HCT116 (cell line): ENCODE data around the gene VPS33A. TPM values are rescaled to one million over a fixed set of nuclear protein-coding genes. Genes with fewer than 3 reads are reported as not detected.

Experiments used
- ATAC-seq: fragments of 200-7000 bp; cut with Tn5 transposase; 2 replicates; pipeline ENCODE4 v1.9.1; 2020; ENCODE audit warnings: mild to moderate bottlenecking, moderate library complexity
- BruUV-seq: library from RNA; stranded (reverse); fragments of 400-500 nt; replicated peaks from 2 replicates; lab custom pipeline; 2021; lab: Mats Ljungman, UMichigan
- CTCF ChIA-PET: fragments of 300-600 bp; sonication (Branson Sonifier 250); formaldehyde crosslinking; loops from one replicate; lab custom pipeline; 2021; ENCODE audit warnings: antibody characterized with exemption; lab: Charles Lee
- POLR2A ChIA-PET: fragments of 300-600, 350-600 bp; sonication (Branson Sonifier 250); formaldehyde crosslinking; loops from one replicate; lab custom pipeline; 2021; ENCODE audit warnings: antibody characterized with exemption; lab: Charles Lee
- RAD21 ChIA-PET, 2 experiments: fragments of 300-600 bp; sonication (Branson Sonifier 250); formaldehyde crosslinking; loops; one replicate each; lab custom pipeline; 2023; ENCODE audit warnings: low total read pairs in 2 of 2; ENCODE audit not compliant: uncharacterized antibody in 2 of 2, unreplicated experiment in 2 of 2, low non-redundant PET in 1 of 2; lab: Charles Lee
- DNase-seq: peaks from one replicate; pipeline ENCODE4 v3.0.0-alpha.2; 2010; ENCODE audit warnings: low read depth, low spot score
- H2AFZ ChIP-seq: fragments of 200-600 bp; shearing (Covaris generic), sonication (generic); 2 replicates; pipeline ENCODE4 v1.6.1; 2017; ENCODE audit warnings: low read depth, mixed run types, mixed read lengths, antibody characterized with exemption, low read length; ENCODE audit not compliant: poor library complexity, severe bottlenecking
- H3K27ac ChIP-seq: 2 replicates; pipeline ENCODE4 v1.5.1; 2012; ENCODE audit warnings: low read depth, low read length
- H3K27me3 ChIP-seq: fragments of 200-600 bp; sonication (generic); 2 replicates; pipeline ENCODE4 v1.6.1; 2016; ENCODE audit warnings: mixed run types, low read length, mixed read lengths; ENCODE audit not compliant: insufficient read depth
- H3K36me3 ChIP-seq, 2 experiments: fragments of 200-500 bp in 1 of 2; fragments of 200-600 bp in 1 of 2; sonication (Bioruptor generic) in 1 of 2; sonication (generic) in 1 of 2; 2 replicates each; pipeline versions ENCODE4 v1.5.1 to v1.6.1; 2014 to 2016; ENCODE audit warnings: low read length in 2 of 2, inconsistent platforms in 1 of 2, mixed read lengths in 1 of 2, mixed run types in 1 of 2; ENCODE audit not compliant: insufficient read depth in 2 of 2, control insufficient read depth in 1 of 2
- H3K4me1 ChIP-seq, 2 experiments: fragments of 200-600 bp in 1 of 2; sonication (generic) in 1 of 2; 2 replicates each; pipeline versions ENCODE4 v1.5.1 to v1.6.1; 2012 to 2017; ENCODE audit warnings: low read length in 2 of 2, inconsistent platforms in 1 of 2, mild to moderate bottlenecking in 1 of 2, mixed read lengths in 1 of 2, mixed run types in 1 of 2, moderate library complexity in 1 of 2; ENCODE audit not compliant: insufficient read depth in 2 of 2, control insufficient read depth in 1 of 2
- H3K4me2 ChIP-seq: fragments of 200-600 bp; sonication (generic); 2 replicates; pipeline ENCODE4 v1.6.1; 2017; ENCODE audit warnings: mixed run types, low read length, mixed read lengths
- H3K4me3 ChIP-seq, 2 experiments: fragments of 200-600 bp in 1 of 2; sonication (generic) in 1 of 2; replicated peaks in 1 of 2; 2 replicates each; pipeline ENCODE4 v1.5.1; 2011 to 2016; ENCODE audit warnings: low read length in 2 of 2, control low read depth in 1 of 2, low read depth in 1 of 2, mild to moderate bottlenecking in 1 of 2, mixed read lengths in 1 of 2, mixed run types in 1 of 2
- H3K79me2 ChIP-seq: fragments of 200-600 bp; sonication (generic); 2 replicates; pipeline ENCODE4 v1.6.1; 2017; ENCODE audit warnings: mild to moderate bottlenecking, mixed run types, low read length, moderate library complexity, mixed read lengths; ENCODE audit not compliant: insufficient read depth
- H3K9ac ChIP-seq: fragments of 200-600 bp; sonication (generic); 2 replicates; pipeline ENCODE4 v1.6.1; 2016; ENCODE audit warnings: low read length, mixed read lengths
- H3K9me2 ChIP-seq: fragments of 200-600 bp; sonication (generic), shearing (Covaris generic); 2 replicates; pipeline ENCODE4 v1.6.1; 2017; ENCODE audit warnings: mixed run types, mild to moderate bottlenecking, moderate library complexity; ENCODE audit not compliant: insufficient read depth
- H3K9me3 ChIP-seq, 2 experiments: fragments of 200-500 bp in 1 of 2; fragments of 200-600 bp in 1 of 2; sonication (Bioruptor generic) in 1 of 2; sonication (generic) in 1 of 2; 2 replicates each; pipeline ENCODE4 v1.6.1; 2014 to 2017; ENCODE audit warnings: low read length in 2 of 2, mixed read lengths in 2 of 2, inconsistent platforms in 1 of 2, low read depth in 1 of 2, mild to moderate bottlenecking in 1 of 2, mixed run types in 1 of 2, moderate library complexity in 1 of 2; ENCODE audit not compliant: control insufficient read depth in 1 of 2, insufficient read depth in 1 of 2
- H4K20me1 ChIP-seq: fragments of 200-600 bp; sonication (generic), shearing (Covaris generic); 2 replicates; pipeline ENCODE4 v1.6.1; 2017; ENCODE audit warnings: mixed run types, mild to moderate bottlenecking, moderate library complexity; ENCODE audit not compliant: insufficient read depth
- CTCF ChIP-seq, 3 experiments: fragments of 200-600 bp in 1 of 3; sonication (generic) in 1 of 3; IDR thresholded peaks in 2 of 3; conservative IDR thresholded peaks in 1 of 3; 2 replicates each; pipeline ENCODE4 v1.5.1; 2012 to 2017; ENCODE audit warnings: low read depth in 2 of 3, low read length in 2 of 3, antibody characterized with exemption in 1 of 3, borderline replicate concordance in 1 of 3, control low read depth in 1 of 3, mild to moderate bottlenecking in 1 of 3, mixed read lengths in 1 of 3, mixed run types in 1 of 3, moderate library complexity in 1 of 3; ENCODE audit not compliant: insufficient read depth in 1 of 3
- ELF1 ChIP-seq: IDR thresholded peaks from 2 replicates; pipeline ENCODE4 v1.6.1; 2012; ENCODE audit warnings: low read depth, borderline replicate concordance
- EZH2 ChIP-seq: fragments of 200-600 bp; sonication (generic); IDR thresholded peaks from 2 replicates; pipeline ENCODE4 v1.6.1; 2017; ENCODE audit warnings: antibody characterized with exemption, mixed run types
- EZH2phosphoT487 ChIP-seq: fragments of 200-600 bp; IDR thresholded peaks from 2 replicates; pipeline ENCODE4 v1.6.1; 2018; ENCODE audit warnings: antibody characterized with exemption, borderline replicate concordance
- FOSL1 ChIP-seq: IDR thresholded peaks from 2 replicates; pipeline ENCODE4 v1.6.1; 2012; ENCODE audit warnings: low read depth
- JUND ChIP-seq: IDR thresholded peaks from 2 replicates; pipeline ENCODE4 v1.6.1; 2012
- POLR2A ChIP-seq: IDR thresholded peaks from 2 replicates; pipeline ENCODE4 v1.7.0; 2011; ENCODE audit warnings: borderline replicate concordance; ENCODE audit not compliant: insufficient read depth, insufficient read length; ENCODE audit errors: extremely low read depth
- POLR2AphosphoS5 ChIP-seq: IDR thresholded peaks from 2 replicates; pipeline ENCODE4 v1.6.1; 2011; ENCODE audit warnings: mild to moderate bottlenecking, low read depth, low read length, moderate library complexity
- SP1 ChIP-seq: IDR thresholded peaks from 2 replicates; pipeline ENCODE4 v1.6.1; 2012; ENCODE audit warnings: low read depth
- ZBTB33 ChIP-seq: IDR thresholded peaks from 2 replicates; pipeline ENCODE4 v1.6.1; 2011; ENCODE audit warnings: mild to moderate bottlenecking, low read length, moderate library complexity; ENCODE audit not compliant: insufficient replicate concordance; ENCODE audit errors: extremely low read depth
- ZFX ChIP-seq: fragments of 450-650 bp; IDR thresholded peaks from 2 replicates; pipeline ENCODE4 v1.6.1; 2017
- intact Hi-C: fragments of 100-400 bp; cut with micrococcal nuclease; formaldehyde crosslinking; loops from 2 replicates; pipeline ENCODE4 v1.10.0; 2022
- total RNA-seq: library from RNA; stranded (reverse); gene quantifications from one replicate; pipeline ENCODE4 v1.2.1, GENCODE V29; 2021; ENCODE audit not compliant: unreplicated experiment
- TF ChIP-seq, protein P1 (sequence below): IDR thresholded peaks from 2 replicates; pipeline ENCODE4 v1.6.1; 2012

The VPS33A gene
- total RNA-seq, 1 experiment from 2014 or later, result 19.4 TPM

DNA sequence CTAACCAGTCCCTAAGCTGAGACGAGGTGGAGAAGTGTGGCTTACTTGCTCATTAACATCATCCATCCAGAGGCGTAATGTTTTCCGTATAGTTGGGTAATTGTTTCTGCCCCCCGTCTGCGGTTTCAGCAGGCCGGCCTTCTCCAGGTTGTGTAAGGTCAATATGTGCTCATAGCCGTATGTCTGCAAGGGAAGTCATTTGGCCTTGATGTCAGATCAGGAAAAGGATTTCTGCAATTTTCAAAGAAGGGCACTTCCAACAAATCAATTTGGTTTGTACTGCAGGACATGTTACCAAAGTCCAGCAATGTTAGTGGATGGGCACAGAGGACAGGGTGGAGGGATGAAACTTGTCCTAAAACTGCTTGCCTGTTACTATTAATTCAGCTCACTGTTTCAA lies 30.6 kb downstream of the VPS33A start:
- H3K4me2 ChIP-seq, result no peak overlapping the region
- peaks cover 4 to 7% of the 10 kb centered on the region in 2 experiments for H3K36me3 ChIP-seq
- H3K9me3 ChIP-seq, result no peaks in the 10 kb centered on the region
- H3K27me3 ChIP-seq, result no peaks in the 10 kb centered on the region
- no peaks in the 10 kb centered on the region for H3K79me2 ChIP-seq
- H3K4me3 ChIP-seq, result no peak overlapping the region
- intact Hi-C loops, result no loop called here
- BruUV-seq, result no TSS peak
- no peak for ATAC-seq
- no peak for DNase-seq
- no peaks in the 10 kb centered on the region for H3K9me2 ChIP-seq
- no peak overlapping the region for H2AFZ ChIP-seq
- no peak overlapping the region for H3K9ac ChIP-seq
- RAD21 ChIA-PET, result no interaction called here
- CTCF ChIA-PET, result no interaction called here
- POLR2A ChIA-PET, result no interaction called here
- no peaks in the 10 kb centered on the region for H3K4me1 ChIP-seq
- TF ChIP-seq CTCF (IDR thresholded peaks at IDR 0.05 in 2 of 3, conservative IDR thresholded peaks at IDR 0.05 in 1 of 3; ENCODE audit: borderline replicate concordance in 1 of 3, insufficient read depth in 1 of 3, low read depth in 2 of 3, low read length in 2 of 3), result no peak
- TF ChIP-seq POLR2AphosphoS5, result no peak
- TF ChIP-seq JUND, result no peak
- TF ChIP-seq ELF1, result no peak
- no peak for TF ChIP-seq SP1
- no peak for TF ChIP-seq EZH2
- no peak for TF ChIP-seq ZBTB33
- TF ChIP-seq EZH2phosphoT487, result no peak
- TF ChIP-seq FOSL1, result no peak
- TF ChIP-seq, protein P1, sequence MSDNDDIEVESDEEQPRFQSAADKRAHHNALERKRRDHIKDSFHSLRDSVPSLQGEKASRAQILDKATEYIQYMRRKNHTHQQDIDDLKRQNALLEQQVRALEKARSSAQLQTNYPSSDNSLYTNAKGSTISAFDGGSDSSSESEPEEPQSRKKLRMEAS, result no peak
- TF ChIP-seq ZFX, result no peak
- no peak for TF ChIP-seq POLR2A
- H4K20me1 ChIP-seq, result no peaks in the 10 kb centered on the region
- no peak overlapping the region for H3K27ac ChIP-seq
